Kidney glomerular epithelial cell (primary cell): Measurements from ENCODE around the gene SLC12A2.
A peak's percentile ranks its signal among the peaks of the same experiment; 100 is the strongest.

Source experiments
- DNase-seq: peaks from one replicate; lab custom pipeline; 2025; lab: John Stamatoyannopoulos, UW

The SLC12A2 gene

GRCh38 chr5:128097781-128098180, 14.2 kb downstream of the SLC12A2 start:
- no peak for DNase-seq

GRCh38 chr5:128099944-128100343, 16.4 kb downstream of the SLC12A2 start:
- DNase-seq: no peak

GRCh38 chr5:128100860-128101557, 17.4 kb downstream of the SLC12A2 start:
- DNase-seq: no peak

- no peak for DNase-seq
These were observed 18.1 kb downstream of the SLC12A2 start for GRCh38 chr5:128101676-128102075.

GRCh38 chr5:128105203-128105602, 21.6 kb downstream of the SLC12A2 start:
- DNase-seq: no peak

- DNase-seq: no peak
These were observed 25.6 kb downstream of the SLC12A2 start for GRCh38 chr5:128109138-128109537.

- DNase-seq: no peak
These were observed 26.2 kb downstream of the SLC12A2 start for GRCh38 chr5:128109766-128110165.

GRCh38 chr5:128111818-128112448, 28.4 kb downstream of the SLC12A2 start:
- peak; percentile 63 for DNase-seq

- DNase-seq: no peak
These were observed 32.9 kb downstream of the SLC12A2 start for GRCh38 chr5:128116445-128116844.

- DNase-seq: no peak
These were observed 34.6 kb downstream of the SLC12A2 start for GRCh38 chr5:128118214-128118613.

GRCh38 chr5:128121651-128122050, 38.1 kb downstream of the SLC12A2 start:
- no peak for DNase-seq

GRCh38 chr5:128123936-128124335, 40.4 kb downstream of the SLC12A2 start:
- DNase-seq: no peak

GRCh38 chr5:128126241-128126640, 42.7 kb downstream of the SLC12A2 start:
- no peak for DNase-seq

- DNase-seq: no peak
These were observed 48.9 kb downstream of the SLC12A2 start for GRCh38 chr5:128132499-128132898.

GRCh38 chr5:128135286-128135685, 51.7 kb downstream of the SLC12A2 start:
- no peak for DNase-seq

- DNase-seq: no peak
These were observed 60.3 kb downstream of the SLC12A2 start for GRCh38 chr5:128143911-128144310.

- peak; percentile 27 for DNase-seq
These were observed 60.9 kb downstream of the SLC12A2 start for GRCh38 chr5:128144491-128144890.

- DNase-seq: no peak
These were observed 63.1 kb downstream of the SLC12A2 start for GRCh38 chr5:128146671-128147070.

GRCh38 chr5:128154943-128155342, 71.4 kb downstream of the SLC12A2 start:
- DNase-seq: no peak

GRCh38 chr5:128155776-128156175, 72.2 kb downstream of the SLC12A2 start:
- no peak for DNase-seq

GRCh38 chr5:128156521-128156920, 73.0 kb downstream of the SLC12A2 start:
- DNase-seq: no peak

- DNase-seq: no peak
These were observed 74.8 kb downstream of the SLC12A2 start for GRCh38 chr5:128158342-128158741.

GRCh38 chr5:128163991-128164390, 80.4 kb downstream of the SLC12A2 start:
- DNase-seq: no peak
